ENCODE measurements around the gene DDX46. TPM values are rescaled to one million over a fixed set of nuclear protein-coding genes. Genes with fewer than 3 reads are reported as not detected.

The DDX46 gene
- total RNA-seq, 2 donors from 2014 or later, result 78.7 to 79.4 TPM

- no peak for DNase-seq
- H3K36me3 Mint-ChIP-seq (ENCODE audit: low read depth), result no peaks in the 10 kb centered on the region
- Histone ChIP-seq H3K9me3 (ENCODE audit: control insufficient read depth, low read length) (no peaks in the 10 kb centered on the region), H3K36me3 (ENCODE audit: control insufficient read depth, insufficient read depth, low read length) (no peaks in the 10 kb centered on the region), H3K4me1 (ENCODE audit: control insufficient read depth, insufficient read depth, low read length) (no peaks in the 10 kb centered on the region), H3K9ac (ENCODE audit: extremely low read depth, low read length, poor library complexity, severe bottlenecking) (no peak overlapping the region), H3K27me3 (ENCODE audit: control insufficient read depth, insufficient read depth, low read length, poor library complexity, severe bottlenecking) (no peaks in the 10 kb centered on the region), H3K27ac (ENCODE audit: low read depth, low read length) (no peak overlapping the region), H3K4me3 (ENCODE audit: low read length) (no peak overlapping the region)
- WGBS, 2 experiments (ENCODE audit: insufficient coverage in 1 of 2, insufficient read length in 1 of 2), result 94 to 96% methylated on average over 4 of the region's 4 CpGs
- TF ChIP-seq CTCF (conservative IDR thresholded peaks at IDR 0.05), result no peak
- H3K27me3 Mint-ChIP-seq (ENCODE audit: insufficient read depth), result no peaks in the 10 kb centered on the region
- no peak overlapping the region for H3K27ac Mint-ChIP-seq
- no peak overlapping the region for H3K4me3 Mint-ChIP-seq
- H3K9me3 Mint-ChIP-seq, result no peaks in the 10 kb centered on the region
- peaks cover 13% of the 10 kb centered on the region for H3K4me1 Mint-ChIP-seq
These were observed 23.3 kb upstream of the DDX46 start for GRCh38 chr5:134735243-134735642.

GRCh38 chr5:134736173-134736812, 22.3 kb upstream of the DDX46 start:
- Histone ChIP-seq H3K9ac (ENCODE audit: extremely low read depth, low read length, poor library complexity, severe bottlenecking) (no peak overlapping the region), H3K4me3 (ENCODE audit: low read length) (no peak overlapping the region), H3K4me1 (ENCODE audit: control insufficient read depth, insufficient read depth, low read length) (no peaks in the 10 kb centered on the region), H3K9me3 (ENCODE audit: control insufficient read depth, low read length) (no peaks in the 10 kb centered on the region), H3K27me3 (ENCODE audit: control insufficient read depth, insufficient read depth, low read length, poor library complexity, severe bottlenecking) (no peaks in the 10 kb centered on the region), H3K36me3 (ENCODE audit: control insufficient read depth, insufficient read depth, low read length) (peaks cover 3% of the 10 kb centered on the region), H3K27ac (ENCODE audit: low read depth, low read length) (no peak overlapping the region)
- Mint-ChIP-seq H3K4me3 (no peak overlapping the region), H3K27me3 (ENCODE audit: insufficient read depth) (no peaks in the 10 kb centered on the region), H3K36me3 (ENCODE audit: low read depth) (peaks cover 4% of the 10 kb centered on the region), H3K4me1 (peaks cover 18% of the 10 kb centered on the region), H3K27ac (no peak overlapping the region), H3K9me3 (no peaks in the 10 kb centered on the region)
- DNase-seq, result no peak
- no peak for TF ChIP-seq CTCF (conservative IDR thresholded peaks at IDR 0.05)
- 80% methylated on average over 1 of the region's 2 CpGs; no CpG with 5 or more reads in 1 of the 2 experiments for WGBS, 2 experiments (ENCODE audit: insufficient coverage in 1 of 2, insufficient read length in 1 of 2)

- H3K4me1 ChIP-seq (ENCODE audit: control insufficient read depth, insufficient read depth, low read length), result no peaks in the 10 kb centered on the region
- H3K4me3 ChIP-seq (ENCODE audit: low read length), result peak within 1 kb of the TSS; percentile 96
- peak; percentile 89 for TF ChIP-seq CTCF (conservative IDR thresholded peaks at IDR 0.05)
- Mint-ChIP-seq H3K36me3 (ENCODE audit: low read depth) (peaks cover 14% of the 10 kb centered on the region), H3K4me3 (peak within 1 kb of the TSS; percentile 96), H3K4me1 (peaks cover 19% of the 10 kb centered on the region), H3K27ac (peak within 1 kb of the TSS; percentile 98), H3K27me3 (ENCODE audit: insufficient read depth) (no peaks in the 10 kb centered on the region), H3K9me3 (no peaks in the 10 kb centered on the region)
- H3K36me3 ChIP-seq (ENCODE audit: control insufficient read depth, insufficient read depth, low read length), result peaks cover 12% of the 10 kb centered on the region
- H3K27ac ChIP-seq (ENCODE audit: low read depth, low read length), result peak within 1 kb of the TSS; percentile 88
- WGBS, 2 experiments (ENCODE audit: insufficient coverage in 1 of 2, insufficient read length in 1 of 2), result 1% methylated on average over 38 to 66 of the region's 66 CpGs
- no peaks in the 10 kb centered on the region for H3K9me3 ChIP-seq (ENCODE audit: control insufficient read depth, low read length)
- H3K27me3 ChIP-seq (ENCODE audit: control insufficient read depth, insufficient read depth, low read length, poor library complexity, severe bottlenecking), result no peaks in the 10 kb centered on the region
- DNase-seq, result peak; percentile 99
- peak within 1 kb of the TSS; percentile 78 for H3K9ac ChIP-seq (ENCODE audit: extremely low read depth, low read length, poor library complexity, severe bottlenecking)
These were observed 20.2 kb upstream of the DDX46 start, which contains the start of gene CAMLG for GRCh38 chr5:134738133-134738962. Gene CAMLG (plus strand): TSS chr5:134738548. CDS start chr5:134738621, 73 bp downstream.

All from endodermal cell (in vitro differentiated cells).